Measurements from ENCODE around the gene FBXO44.

- TF ChIP-seq POLR2A (IDR thresholded peaks at IDR 0.05) (no peak), CTCF (IDR thresholded peaks at IDR 0.05) (no peak)
Measured at GRCh38 chr1:11641776-11642305, 12.8 kb upstream of the FBXO44 start.
